Trophoblast cell (in vitro differentiated cells and primary cell): ENCODE results near the gene LRRC8D.

Experiments
- DNase-seq, 2 donors: peaks; one replicate each; pipeline ENCODE4 v3.0.0-alpha.2; 2016
- H2AFZ ChIP-seq: 2 replicates; pipeline ENCODE4 v1.6.1; 2013; ENCODE audit warnings: low read length, moderate library complexity, mild to moderate bottlenecking; ENCODE audit not compliant: insufficient read depth, poor library complexity
- H2AK5ac ChIP-seq: 2 replicates; pipeline ENCODE4 v1.6.1; 2013; ENCODE audit warnings: mild to moderate bottlenecking, low read length
- H2BK120ac ChIP-seq: 2 replicates; pipeline ENCODE4 v1.6.1; 2013; ENCODE audit warnings: low read length, mild to moderate bottlenecking, moderate library complexity; ENCODE audit not compliant: insufficient read depth, poor library complexity
- H2BK12ac ChIP-seq: 2 replicates; pipeline ENCODE4 v1.6.1; 2013; ENCODE audit warnings: mild to moderate bottlenecking, low read length, moderate library complexity
- H2BK5ac ChIP-seq: 2 replicates; pipeline ENCODE4 v1.6.1; 2013; ENCODE audit warnings: low read length, low read depth, moderate library complexity, mild to moderate bottlenecking; ENCODE audit not compliant: poor library complexity
- H3K14ac ChIP-seq: 2 replicates; pipeline ENCODE4 v1.6.1; 2013; ENCODE audit warnings: mild to moderate bottlenecking, low read length
- H3K18ac ChIP-seq: 2 replicates; pipeline ENCODE4 v1.6.1; 2013; ENCODE audit warnings: mild to moderate bottlenecking, low read length
- H3K23ac ChIP-seq: 2 replicates; pipeline ENCODE4 v1.6.1; 2013; ENCODE audit warnings: low read length
- H3K27ac ChIP-seq: 2 replicates; pipeline ENCODE4 v1.5.1; 2013; ENCODE audit warnings: low read depth, mild to moderate bottlenecking, inconsistent platforms, low read length, moderate library complexity
- H3K27me3 ChIP-seq: 2 replicates; pipeline ENCODE4 v1.6.1; 2013; ENCODE audit warnings: inconsistent platforms, mild to moderate bottlenecking, low read length, moderate library complexity; ENCODE audit not compliant: insufficient read depth
- H3K36me3 ChIP-seq, 2 experiments: 1 replicate in 1 of 2; 2 replicates in 1 of 2; pipeline ENCODE4 v1.6.1; 2013; ENCODE audit warnings: low read length in 2 of 2, mild to moderate bottlenecking in 2 of 2, moderate library complexity in 1 of 2; ENCODE audit not compliant: insufficient read depth in 2 of 2, control insufficient read depth in 1 of 2
- H3K4ac ChIP-seq: 2 replicates; pipeline ENCODE4 v1.6.1; 2013; ENCODE audit warnings: low read depth, mild to moderate bottlenecking, low read length, moderate library complexity
- H3K4me1 ChIP-seq, 2 experiments: 1 replicate in 1 of 2; 2 replicates in 1 of 2; pipeline ENCODE4 v1.6.1; 2013; ENCODE audit warnings: low read length in 2 of 2, mild to moderate bottlenecking in 2 of 2, moderate library complexity in 1 of 2; ENCODE audit not compliant: insufficient read depth in 2 of 2, control insufficient read depth in 1 of 2
- H3K4me2 ChIP-seq: 2 replicates; pipeline ENCODE4 v1.6.1; 2013; ENCODE audit warnings: inconsistent platforms, mild to moderate bottlenecking, low read length, moderate library complexity
- H3K4me3 ChIP-seq: 2 replicates; pipeline ENCODE4 v1.5.1; 2013; ENCODE audit warnings: mild to moderate bottlenecking, low read depth, low read length, inconsistent platforms
- H3K79me1 ChIP-seq: one replicate; pipeline ENCODE4 v1.6.1; 2013; ENCODE audit warnings: low read length
- H3K79me2 ChIP-seq: 2 replicates; pipeline ENCODE4 v1.6.1; 2013; ENCODE audit warnings: low read length, mild to moderate bottlenecking; ENCODE audit not compliant: control insufficient read depth, insufficient read depth, poor library complexity
- H3K9ac ChIP-seq: 2 replicates; pipeline ENCODE4 v1.6.1; 2013; ENCODE audit warnings: mild to moderate bottlenecking, low read length
- H3K9me3 ChIP-seq: 2 replicates; pipeline ENCODE4 v1.6.1; 2013; ENCODE audit warnings: low read depth, mild to moderate bottlenecking, control low read depth, inconsistent platforms, low read length; ENCODE audit not compliant: insufficient read depth
- H4K12ac ChIP-seq: 2 replicates; pipeline ENCODE4 v1.6.1; 2013; ENCODE audit warnings: low read depth, mild to moderate bottlenecking, low read length, moderate library complexity
- H4K8ac ChIP-seq: 2 replicates; pipeline ENCODE4 v1.6.1; 2013; ENCODE audit warnings: low read depth, mild to moderate bottlenecking, low read length, moderate library complexity
- H4K91ac ChIP-seq: one replicate; pipeline ENCODE4 v1.6.1; 2013; ENCODE audit warnings: low read depth, mild to moderate bottlenecking, low read length, moderate library complexity
- WGBS: extraction: QIAGEN DNeasy Blood & Tissue Kit; methylation state at CpG from one replicate; pipeline ENCODE4 v1.1.7; 2013; ENCODE audit warnings: missing lambda C conversion rate; ENCODE audit not compliant: insufficient read length, insufficient coverage; ENCODE audit errors: extremely low coverage; 5-methylcytosine and 5-hydroxymethylcytosine counted together

The LRRC8D gene

DNA sequence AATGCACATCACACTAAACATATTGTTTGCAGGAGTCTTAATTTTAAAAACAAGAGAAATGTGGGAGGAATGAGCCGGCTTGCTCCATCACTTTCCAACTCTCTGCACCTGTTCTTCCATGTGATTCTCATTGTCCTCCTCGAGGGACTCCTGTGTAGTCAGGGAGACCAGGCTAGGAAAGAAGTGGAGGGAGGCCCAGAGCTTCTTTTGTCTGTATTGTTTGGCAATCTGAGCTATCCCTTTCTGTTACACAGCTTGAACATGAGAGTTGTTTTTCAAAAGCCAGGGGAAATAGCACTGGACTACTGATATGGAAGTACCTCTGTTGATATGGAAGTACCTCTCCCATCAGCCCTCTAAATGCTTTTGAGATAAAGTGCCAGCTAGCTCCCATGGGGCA is 18.8 kb upstream of the LRRC8D start:
- H4K8ac ChIP-seq, result no peak overlapping the region
- H3K9me3 ChIP-seq, result peaks cover 1% of the 10 kb centered on the region
- no peak overlapping the region for H2AK5ac ChIP-seq
- no CpG with 5 or more reads among the region's 2 CpGs for WGBS
- no peak overlapping the region for H2BK5ac ChIP-seq
- no peak overlapping the region for H3K14ac ChIP-seq
- H3K27ac ChIP-seq, result no peak overlapping the region
- peaks cover under 1% of the 10 kb centered on the region for H3K79me1 ChIP-seq
- no peaks in the 10 kb centered on the region for H3K36me3 ChIP-seq
- H3K4me2 ChIP-seq, result no peak overlapping the region
- peaks cover 0 to 2% of the 10 kb centered on the region in 2 experiments for H3K4me1 ChIP-seq
- no peak overlapping the region for H4K12ac ChIP-seq
- H3K4me3 ChIP-seq, result no peak overlapping the region
- H3K27me3 ChIP-seq, result no peaks in the 10 kb centered on the region
- no peaks in the 10 kb centered on the region for H3K79me2 ChIP-seq
- no peak overlapping the region for H4K91ac ChIP-seq
- no peak for DNase-seq
- H3K23ac ChIP-seq, result no peak overlapping the region
- H2BK12ac ChIP-seq, result no peak overlapping the region
- no peak overlapping the region for H3K18ac ChIP-seq
- H3K9ac ChIP-seq, result no peak overlapping the region
- H2BK120ac ChIP-seq, result no peak overlapping the region
- H2AFZ ChIP-seq, result no peak overlapping the region
- H3K4ac ChIP-seq, result no peak overlapping the region

DNA sequence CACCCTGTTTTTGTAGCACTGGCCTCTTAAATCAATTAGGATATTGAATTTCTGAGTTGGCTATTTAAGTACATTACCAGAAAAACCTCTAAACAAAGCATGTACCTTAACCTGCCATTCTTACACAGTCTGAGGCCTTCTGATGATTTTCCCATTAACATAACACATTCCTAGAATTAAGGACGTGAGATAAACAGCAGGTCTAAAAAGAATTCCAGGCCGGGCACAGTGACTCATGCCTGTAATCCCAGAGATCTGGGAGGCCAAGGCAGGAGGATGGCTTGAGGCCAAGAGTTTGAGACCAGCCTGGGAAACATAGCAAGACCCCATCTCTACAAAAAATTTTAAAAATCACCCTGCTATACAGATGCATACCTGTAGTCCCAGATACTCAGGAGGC is 18.0 kb upstream of the LRRC8D start:
- no peak overlapping the region for H2BK12ac ChIP-seq
- peaks cover 6% of the 10 kb centered on the region for H3K79me1 ChIP-seq
- no peak overlapping the region for H2AK5ac ChIP-seq
- H3K9ac ChIP-seq, result no peak overlapping the region
- no peak overlapping the region for H3K23ac ChIP-seq
- no peak overlapping the region for H2BK5ac ChIP-seq
- no peaks in the 10 kb centered on the region for H3K27me3 ChIP-seq
- WGBS, result no CpG with 5 or more reads among the region's 2 CpGs
- no peak overlapping the region for H3K27ac ChIP-seq
- no peak overlapping the region for H3K14ac ChIP-seq
- peaks cover 0 to 4% of the 10 kb centered on the region in 2 experiments for H3K4me1 ChIP-seq
- peaks cover 1% of the 10 kb centered on the region for H3K9me3 ChIP-seq
- H3K4ac ChIP-seq, result no peak overlapping the region
- H3K79me2 ChIP-seq, result no peaks in the 10 kb centered on the region
- peak in 1 of 2 donors; percentile 63 for DNase-seq
- no peak overlapping the region for H2BK120ac ChIP-seq
- no peak overlapping the region for H3K18ac ChIP-seq
- no peak overlapping the region for H3K4me3 ChIP-seq
- H4K8ac ChIP-seq, result no peak overlapping the region
- no peaks in the 10 kb centered on the region for H3K36me3 ChIP-seq
- H2AFZ ChIP-seq, result no peak overlapping the region
- no peak overlapping the region for H4K12ac ChIP-seq
- no peak overlapping the region for H4K91ac ChIP-seq
- no peak overlapping the region for H3K4me2 ChIP-seq

DNA sequence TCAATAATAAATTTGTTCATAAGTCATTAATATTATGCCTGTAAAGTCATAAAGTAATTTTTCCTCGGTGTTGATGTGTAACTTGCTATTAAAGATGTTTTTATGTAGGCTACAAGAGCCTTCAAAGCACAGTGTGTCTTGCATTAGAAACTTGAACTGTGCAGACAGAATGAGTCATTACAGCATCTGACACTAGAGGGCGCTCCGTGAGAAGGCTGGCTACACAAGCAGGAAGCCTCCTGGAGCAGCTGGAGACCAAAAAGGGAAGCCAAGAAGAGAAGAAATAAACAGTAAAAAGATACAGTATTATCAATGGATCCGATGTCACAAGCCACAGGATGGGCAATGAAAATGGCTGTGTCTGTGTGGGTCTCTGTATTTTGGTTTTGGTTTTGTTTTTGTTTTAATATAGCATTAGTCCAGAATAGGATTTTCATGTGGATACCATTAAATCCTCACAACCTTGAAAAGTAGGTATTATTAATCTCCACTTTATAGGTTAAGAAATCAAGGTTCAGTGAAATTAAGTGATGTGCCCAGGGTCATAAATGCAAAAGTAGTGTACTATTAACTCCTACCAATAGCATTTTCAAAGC is 16.1 kb upstream of the LRRC8D start:
- H3K36me3 ChIP-seq, result no peaks in the 10 kb centered on the region

DNA sequence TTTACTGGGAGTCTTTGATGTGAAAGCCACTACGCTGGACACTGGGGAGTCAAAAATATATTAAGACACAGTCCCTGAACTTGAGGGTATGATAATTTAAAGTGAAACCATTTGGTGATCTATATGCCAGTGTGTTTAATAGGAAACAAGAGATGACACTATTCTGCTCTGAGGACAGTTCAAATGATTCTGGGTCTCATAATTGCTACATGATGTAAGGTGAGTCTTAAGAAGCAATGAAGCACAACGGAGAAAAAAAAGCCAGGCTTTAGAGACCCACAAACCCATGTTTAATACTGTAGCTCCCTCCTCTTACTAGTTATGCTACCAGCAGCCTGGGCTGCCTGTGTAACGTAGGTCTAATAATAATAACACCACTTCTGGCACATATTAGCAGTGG is 14.2 kb upstream of the LRRC8D start:
- WGBS, result no CpG with 5 or more reads among the region's 3 CpGs
- no peak overlapping the region for H3K18ac ChIP-seq
- peaks cover 16 to 23% of the 10 kb centered on the region in 2 experiments for H3K4me1 ChIP-seq
- H4K8ac ChIP-seq, result no peak overlapping the region
- no peak overlapping the region for H2AFZ ChIP-seq
- H4K91ac ChIP-seq, result no peak overlapping the region
- H3K79me2 ChIP-seq, result no peaks in the 10 kb centered on the region
- no peaks in the 10 kb centered on the region for H3K27me3 ChIP-seq
- peaks cover 22% of the 10 kb centered on the region for H3K79me1 ChIP-seq
- no peak overlapping the region for H3K4me3 ChIP-seq
- H2BK120ac ChIP-seq, result no peak overlapping the region
- H3K9ac ChIP-seq, result no peak overlapping the region
- H3K4ac ChIP-seq, result no peak overlapping the region
- H3K36me3 ChIP-seq, result no peaks in the 10 kb centered on the region
- peaks cover 1% of the 10 kb centered on the region for H3K9me3 ChIP-seq
- H3K14ac ChIP-seq, result no peak overlapping the region
- no peak overlapping the region for H3K23ac ChIP-seq
- no peak overlapping the region for H2BK5ac ChIP-seq
- H3K27ac ChIP-seq, result no peak overlapping the region
- no peak for DNase-seq
- no peak overlapping the region for H3K4me2 ChIP-seq
- no peak overlapping the region for H2AK5ac ChIP-seq
- H4K12ac ChIP-seq, result no peak overlapping the region
- peak overlapping the region; percentile 62 for H2BK12ac ChIP-seq

More for the DNA sequence above, 16.1 kb upstream of the LRRC8D start:
- no peak overlapping the region for H3K23ac ChIP-seq
- no peak overlapping the region for H4K12ac ChIP-seq
- no peaks in the 10 kb centered on the region for H3K27me3 ChIP-seq
- H3K9me3 ChIP-seq, result peaks cover 1% of the 10 kb centered on the region
- DNase-seq, result peak; percentile 82 to 96
- no peak overlapping the region for H2BK12ac ChIP-seq
- H3K4me1 ChIP-seq, result peaks cover 12 to 18% of the 10 kb centered on the region in 2 experiments
- no peak overlapping the region for H3K18ac ChIP-seq
- H3K4me2 ChIP-seq, result no peak overlapping the region
- H3K79me2 ChIP-seq, result no peaks in the 10 kb centered on the region
- H2AK5ac ChIP-seq, result no peak overlapping the region
- H2AFZ ChIP-seq, result no peak overlapping the region
- no peak overlapping the region for H3K4ac ChIP-seq
- H2BK120ac ChIP-seq, result no peak overlapping the region
- H3K4me3 ChIP-seq, result no peak overlapping the region
- H3K9ac ChIP-seq, result no peak overlapping the region
- H3K14ac ChIP-seq, result no peak overlapping the region
- H4K91ac ChIP-seq, result no peak overlapping the region
- no CpG with 5 or more reads among the region's 4 CpGs for WGBS
- no peak overlapping the region for H2BK5ac ChIP-seq
- peaks cover 15% of the 10 kb centered on the region for H3K79me1 ChIP-seq
- H4K8ac ChIP-seq, result no peak overlapping the region
- no peak overlapping the region for H3K27ac ChIP-seq
